ENCODE data around the gene CALM1.

The CALM1 gene

GRCh38 chr14:90412058-90412457 lies 15.2 kb downstream of the CALM1 start:
- DNase-seq = no peak

- DNase-seq = no peak
Measured at GRCh38 chr14:90416720-90417119, 19.9 kb downstream of the CALM1 start.

GRCh38 chr14:90418053-90418452 lies 21.2 kb downstream of the CALM1 start:
- no peak for DNase-seq

- DNase-seq = peak; percentile 89
Measured at GRCh38 chr14:90419200-90419599, 22.4 kb downstream of the CALM1 start.

GRCh38 chr14:90421001-90421631 lies 24.3 kb downstream of the CALM1 start:
- DNase-seq = no peak

GRCh38 chr14:90421632-90422020 lies 24.8 kb downstream of the CALM1 start:
- DNase-seq = no peak

GRCh38 chr14:90423166-90423565 lies 26.3 kb downstream of the CALM1 start:
- no peak for DNase-seq

GRCh38 chr14:90424075-90424474 lies 27.2 kb downstream of the CALM1 start:
- no peak for DNase-seq

GRCh38 chr14:90424686-90425372 lies 28.0 kb downstream of the CALM1 start:
- no peak for DNase-seq

GRCh38 chr14:90425373-90425879 lies 28.6 kb downstream of the CALM1 start:
- DNase-seq = no peak

GRCh38 chr14:90426031-90426540 lies 29.3 kb downstream of the CALM1 start:
- no peak for DNase-seq

GRCh38 chr14:90426663-90427062 lies 29.8 kb downstream of the CALM1 start:
- DNase-seq = peak; percentile 58

GRCh38 chr14:90427848-90428426 lies 31.1 kb downstream of the CALM1 start:
- no peak for DNase-seq

GRCh38 chr14:90428676-90429075 lies 31.8 kb downstream of the CALM1 start:
- DNase-seq = no peak

- no peak for DNase-seq
Measured at GRCh38 chr14:90429236-90429635, 32.4 kb downstream of the CALM1 start.

GRCh38 chr14:90429754-90430153 lies 32.9 kb downstream of the CALM1 start:
- no peak for DNase-seq

- DNase-seq = no peak
Measured at GRCh38 chr14:90434370-90435020, 37.7 kb downstream of the CALM1 start.

- DNase-seq = no peak
Measured at GRCh38 chr14:90438841-90439240, 42.0 kb downstream of the CALM1 start.

GRCh38 chr14:90440021-90440451 lies 43.2 kb downstream of the CALM1 start:
- DNase-seq = no peak

GRCh38 chr14:90440592-90440991 lies 43.8 kb downstream of the CALM1 start:
- no peak for DNase-seq

- DNase-seq = no peak
Measured at GRCh38 chr14:90442388-90442787, 45.6 kb downstream of the CALM1 start.

GRCh38 chr14:90443161-90444076 lies 46.6 kb downstream of the CALM1 start:
- DNase-seq = no peak
